Fibroblast of peridontal ligament (primary cell): ENCODE results near the gene CBX2.
A peak's percentile ranks its signal among the peaks of the same experiment; 100 is the strongest.

Experiments used
- DNase-seq: peaks from one replicate; pipeline ENCODE4 v3.0.0-alpha.2; 2010; ENCODE audit errors: extremely low read depth

Gene CBX2

DNA sequence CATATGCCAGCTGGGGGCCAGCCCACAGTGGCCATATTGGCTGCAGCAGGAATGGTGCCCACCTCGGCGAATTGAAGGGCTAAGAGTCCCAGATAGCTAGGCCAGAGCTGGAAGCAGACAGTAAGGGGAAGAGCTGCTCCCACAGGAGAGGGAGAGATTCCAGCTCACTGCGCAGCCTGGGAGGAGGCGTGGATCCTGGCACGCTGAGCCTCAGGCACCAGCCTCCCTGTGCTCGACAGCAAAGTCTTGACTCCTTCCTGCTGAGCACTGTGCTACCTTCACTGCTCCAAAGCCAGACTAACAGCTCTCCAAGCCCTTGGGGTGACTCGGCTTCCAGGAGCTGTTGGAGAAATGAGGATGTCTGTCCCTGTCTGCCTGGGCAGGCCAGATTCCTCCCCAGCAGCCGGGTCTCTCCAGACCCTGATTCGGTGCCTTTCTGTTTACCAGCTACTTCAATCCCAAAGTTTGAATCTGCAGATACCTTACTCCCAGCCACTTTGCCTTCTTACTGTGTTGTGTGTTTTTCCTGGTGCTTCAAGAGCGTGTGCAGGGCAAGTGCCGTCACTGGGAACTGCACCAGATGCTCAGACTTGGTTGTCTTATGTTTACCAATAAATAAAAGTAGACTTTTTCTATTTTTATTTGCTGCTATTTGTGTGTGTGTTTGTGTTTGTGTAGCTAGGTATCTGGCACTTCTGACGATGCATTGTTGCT is 9.1 kb downstream of the CBX2 start:
- no peak for DNase-seq

DNA sequence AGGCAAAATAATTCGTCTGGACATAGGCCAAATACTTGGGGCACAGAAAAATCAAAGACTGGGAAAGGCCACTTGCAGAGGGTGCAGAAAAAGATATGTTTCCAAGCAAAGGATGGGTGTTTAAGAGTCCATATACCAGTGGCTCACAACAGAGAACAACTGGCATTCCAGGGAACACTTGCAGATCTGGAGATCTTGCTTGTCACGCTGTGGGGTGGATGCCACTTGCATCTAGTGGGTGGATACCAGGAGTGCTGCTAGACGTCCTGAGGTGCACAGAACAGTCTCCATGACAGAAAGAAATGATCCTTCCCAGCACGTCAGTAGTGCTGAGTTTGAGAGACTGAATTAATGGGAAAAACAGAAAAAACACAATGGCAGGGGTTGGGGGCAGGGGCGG is 10.5 kb downstream of the CBX2 start:
- DNase-seq = no peak

GRCh38 chr17:79788989-79789942 is 11.3 kb downstream of the CBX2 start:
- no peak for DNase-seq

DNA sequence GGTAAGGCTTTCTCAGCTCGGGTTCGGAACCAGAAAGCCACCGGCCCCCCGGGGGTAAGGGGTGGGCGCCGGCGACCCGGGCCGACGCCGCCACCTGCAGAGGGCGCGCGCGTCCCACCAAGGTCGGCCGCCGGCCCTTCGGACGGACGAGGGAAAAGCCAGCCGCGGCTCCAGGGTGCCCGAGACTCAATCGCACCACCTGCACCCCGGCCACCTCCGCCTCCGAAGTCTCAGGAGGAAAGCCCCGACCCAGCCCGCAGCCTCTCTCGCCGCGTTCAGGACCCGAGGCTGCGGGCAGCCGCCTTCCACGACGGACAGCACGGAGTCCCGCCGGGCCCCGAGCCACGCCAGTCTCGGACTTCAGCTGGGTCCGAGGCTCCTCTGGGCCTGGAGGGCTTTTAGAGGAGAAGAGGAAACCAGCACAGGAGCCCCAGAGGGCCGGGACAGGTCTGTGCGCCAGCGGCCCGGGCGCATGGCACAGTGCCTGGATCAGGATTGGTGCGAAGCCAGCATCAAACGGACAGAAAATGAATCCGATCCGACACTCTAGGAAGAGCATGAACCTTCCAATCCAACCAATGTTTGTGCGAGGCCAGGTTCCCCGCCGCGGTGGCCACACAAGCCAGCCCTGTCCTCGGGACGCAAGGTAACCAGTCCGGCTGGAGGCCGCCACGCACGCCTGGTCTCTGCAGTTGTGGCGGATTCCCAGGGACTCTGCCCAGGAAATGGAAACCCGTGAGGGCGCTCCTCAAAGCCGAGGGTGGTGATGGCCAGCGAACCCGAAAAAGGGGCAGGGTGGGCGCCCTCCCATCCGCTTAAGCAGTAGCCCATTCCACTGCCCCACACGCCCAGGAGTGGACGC is 12.2 kb downstream of the CBX2 start:
- no peak for DNase-seq

GRCh38 chr17:79790805-79791734 is 13.1 kb downstream of the CBX2 start:
- DNase-seq = no peak

DNA sequence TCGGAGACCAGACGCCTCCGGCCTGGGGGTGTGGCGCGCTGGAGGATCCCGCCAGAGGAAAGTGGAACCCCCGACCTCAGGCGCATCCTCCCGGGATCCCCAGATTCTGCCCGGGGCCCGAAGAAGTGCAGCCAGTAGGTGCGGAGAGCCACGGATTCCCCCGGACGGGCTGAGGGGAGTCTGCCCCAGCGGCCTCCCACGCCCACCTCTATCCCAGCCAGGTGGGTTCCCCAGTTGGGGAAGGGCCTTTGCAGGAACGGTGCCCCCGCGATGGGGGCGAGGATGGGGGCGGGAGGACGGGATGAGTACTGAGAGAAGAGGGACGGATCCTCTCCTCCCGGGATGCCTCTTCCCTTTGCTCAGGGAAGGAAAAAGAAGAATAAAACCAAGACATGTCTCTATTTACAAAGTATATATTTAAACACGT is 13.8 kb downstream of the CBX2 start:
- no peak for DNase-seq

DNA sequence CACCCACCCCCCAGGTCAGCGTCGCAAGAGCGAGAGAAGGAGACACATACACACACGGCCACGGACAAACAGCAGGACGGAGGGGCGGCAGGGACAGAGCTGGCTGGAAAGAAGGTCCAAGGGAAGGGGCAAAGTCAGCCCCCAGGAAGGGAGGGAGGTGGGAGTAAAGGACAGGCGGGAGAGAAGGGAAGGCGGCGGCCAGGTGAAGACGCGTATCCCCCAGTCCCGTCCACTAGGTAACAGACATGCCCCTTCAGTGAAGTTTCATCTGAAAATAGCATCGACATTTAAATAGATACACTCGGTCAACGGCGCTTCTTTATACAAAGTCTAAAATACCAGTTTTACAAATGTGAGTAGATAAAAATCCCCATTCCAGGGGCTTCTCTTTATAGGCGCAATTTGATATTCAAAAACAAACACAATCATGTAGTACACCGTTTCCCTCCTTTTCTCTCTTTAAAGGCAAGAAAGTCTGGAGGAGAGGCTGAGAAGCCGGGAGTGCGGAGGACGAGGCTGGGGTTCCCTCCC is 14.5 kb downstream of the CBX2 start:
- no peak for DNase-seq

DNA sequence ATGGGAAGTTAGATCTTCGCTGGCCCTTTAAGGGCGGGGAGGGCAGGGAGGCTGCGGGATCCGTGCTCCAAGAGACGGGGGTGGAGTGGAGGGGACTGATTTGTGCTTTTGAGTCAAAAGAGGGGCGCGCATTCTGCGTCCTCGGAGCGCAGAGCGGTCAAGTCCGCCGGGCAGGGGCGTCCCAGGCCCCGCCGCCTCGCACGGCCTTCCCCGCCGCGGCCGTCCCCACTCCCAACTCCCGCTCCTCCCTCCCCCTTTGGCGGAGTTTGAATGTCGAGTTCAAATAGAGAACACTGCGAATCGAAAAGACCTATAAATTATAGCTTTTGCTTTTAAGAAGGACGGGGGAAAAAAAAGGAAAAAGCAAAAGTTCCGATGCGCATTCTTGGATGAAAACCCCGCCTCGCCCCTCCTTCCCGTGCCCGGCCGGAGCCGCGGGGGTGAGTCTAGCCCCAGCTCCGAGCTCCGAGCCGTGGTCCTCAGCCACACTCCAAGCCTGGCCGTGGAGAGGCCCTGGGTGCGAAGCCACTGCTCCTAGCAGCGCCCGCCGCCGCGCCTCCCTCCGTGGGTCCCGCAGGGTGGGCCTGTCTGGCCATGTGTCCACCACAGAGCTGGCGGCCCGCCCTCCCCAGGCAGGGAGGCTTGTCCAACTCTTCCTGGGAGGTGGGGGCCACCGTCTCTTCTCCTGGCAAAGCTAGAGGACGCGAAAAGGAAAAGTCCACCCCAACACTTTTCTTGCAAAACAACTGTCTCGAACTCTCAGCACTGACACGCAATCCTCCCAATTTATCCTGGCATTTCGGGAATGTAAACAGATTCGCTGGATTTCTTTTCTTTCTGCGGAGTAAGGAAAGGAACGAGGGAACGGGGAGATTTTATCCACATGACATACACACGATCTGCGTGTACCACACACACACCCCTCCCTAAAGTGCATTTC is 15.3 kb downstream of the CBX2 start:
- DNase-seq = peak; percentile 96

DNA sequence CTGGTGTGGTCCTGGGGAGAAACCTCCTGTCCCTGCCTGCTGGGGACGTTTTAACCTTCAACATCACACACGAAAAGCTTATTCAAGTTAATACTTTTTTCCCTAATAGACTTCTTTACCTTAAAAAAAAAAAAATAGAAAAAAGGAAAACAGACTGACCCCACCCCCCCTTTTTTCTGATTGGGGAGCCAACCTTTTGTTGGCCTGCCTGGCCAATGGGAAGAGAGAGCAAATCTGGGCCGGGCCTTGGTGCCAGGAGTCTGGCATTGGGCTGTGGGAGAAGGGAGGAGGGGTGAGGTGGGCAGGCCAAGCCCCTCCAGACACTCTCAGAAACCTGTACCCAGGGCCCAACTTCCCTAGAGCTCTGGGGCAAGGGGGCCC is 16.0 kb downstream of the CBX2 start:
- DNase-seq = no peak

GRCh38 chr17:79794659-79795511 is 16.9 kb downstream of the CBX2 start:
- no peak for DNase-seq

DNA sequence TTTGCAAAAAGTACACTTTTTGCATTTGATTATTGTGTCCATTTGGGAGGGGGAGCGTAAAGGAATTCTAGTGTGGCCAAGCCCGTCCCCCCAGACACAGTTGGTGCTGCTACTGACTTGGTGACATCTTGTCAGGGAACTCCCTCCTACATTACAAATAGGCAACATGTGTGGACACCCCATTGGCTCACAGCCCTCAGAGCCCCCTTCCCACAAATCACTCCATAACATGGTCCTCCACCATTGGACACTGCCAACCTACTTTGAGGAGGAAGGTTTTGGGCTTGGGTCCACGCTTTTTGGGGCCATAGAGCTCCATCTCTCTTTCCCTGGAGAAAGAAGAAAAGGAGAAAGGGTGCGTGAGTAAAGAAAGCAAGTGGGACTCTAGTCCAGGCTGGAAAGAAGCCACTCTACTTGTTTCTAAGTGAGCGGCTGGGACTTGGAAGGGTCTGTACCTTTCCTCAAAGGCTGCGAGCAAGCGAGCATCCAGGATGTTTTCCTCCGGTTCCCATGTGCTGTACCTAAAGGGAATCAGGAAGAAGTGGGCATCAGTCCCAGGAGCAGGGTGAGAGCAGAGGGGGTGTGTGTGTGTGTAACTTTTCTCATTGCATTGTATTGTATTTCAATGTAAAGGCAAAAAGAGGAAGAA is 18.0 kb downstream of the CBX2 start:
- DNase-seq = no peak

DNA sequence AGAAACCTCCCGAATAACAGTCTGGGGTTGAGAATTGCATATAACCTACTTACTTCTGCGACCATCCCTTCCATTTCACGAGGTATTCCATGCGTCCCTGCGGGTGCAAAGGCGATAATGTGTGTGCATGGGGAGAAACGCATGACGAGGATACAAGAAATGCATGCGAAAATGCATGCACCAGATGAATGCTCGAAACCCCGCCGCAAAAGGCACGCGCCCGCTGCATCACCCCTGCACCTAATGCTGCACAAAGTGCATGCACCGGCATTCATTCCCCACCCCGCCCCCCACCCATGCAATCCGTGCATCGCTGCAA is 18.5 kb downstream of the CBX2 start:
- no peak for DNase-seq

DNA sequence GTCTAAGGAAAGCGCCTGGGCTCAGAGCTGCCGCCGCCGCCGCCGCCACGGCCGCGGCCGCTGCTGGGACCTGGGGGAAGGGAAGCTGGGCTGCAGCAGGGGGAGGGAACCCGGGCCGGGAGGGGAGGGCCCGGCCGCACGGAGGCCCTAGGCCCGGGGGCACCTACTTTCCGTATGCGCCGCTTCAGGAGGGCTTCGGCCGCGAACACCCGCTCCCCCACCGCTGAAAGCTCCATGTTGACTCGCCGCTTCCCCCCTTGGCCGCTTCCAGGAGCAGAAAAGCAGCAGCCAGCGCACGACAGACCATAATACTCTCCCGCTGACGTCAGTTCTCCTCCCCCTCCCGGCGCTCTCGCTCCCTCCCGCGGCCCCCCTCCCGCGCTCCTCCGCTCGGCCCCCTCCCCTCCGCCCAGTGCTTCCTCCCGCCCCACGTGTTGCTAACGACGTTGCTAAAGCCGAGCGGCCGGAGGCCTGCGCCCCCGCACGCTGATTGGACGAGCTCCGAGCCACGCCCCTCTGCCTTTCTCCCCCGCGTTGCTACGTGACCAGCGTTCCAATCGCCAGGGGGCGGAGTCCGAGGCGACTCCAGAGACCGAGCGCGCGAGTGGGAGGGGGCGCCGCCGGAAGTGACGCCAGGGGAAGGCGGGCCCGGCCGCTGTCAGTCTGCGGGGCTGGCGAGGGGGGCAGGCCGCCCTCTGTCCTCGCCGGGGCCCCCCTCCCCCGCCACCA is 19.0 kb downstream of the CBX2 start, which contains the start of gene CBX8:
Gene CBX8 (minus strand): TSS at position 315 of the 729 bp plus-strand sequence. CDS start 79 bp downstream, at position 236.
- peak; percentile 99 for DNase-seq

- no peak for DNase-seq
These were observed 19.7 kb downstream of the CBX2 start for GRCh38 chr17:79797492-79798298.

- DNase-seq = peak; percentile 61
These were observed 20.6 kb downstream of the CBX2 start for GRCh38 chr17:79798299-79799173.

GRCh38 chr17:79799174-79799537 is 21.2 kb downstream of the CBX2 start:
- DNase-seq = no peak
